ENCODE data around the gene SLC25A15.
"Not testable (repeated sequence)": the region's sequence is repeated elsewhere in the genome, so short reads cannot be mapped to it uniquely, and the experiment has no call there.

The SLC25A15 gene

DNA sequence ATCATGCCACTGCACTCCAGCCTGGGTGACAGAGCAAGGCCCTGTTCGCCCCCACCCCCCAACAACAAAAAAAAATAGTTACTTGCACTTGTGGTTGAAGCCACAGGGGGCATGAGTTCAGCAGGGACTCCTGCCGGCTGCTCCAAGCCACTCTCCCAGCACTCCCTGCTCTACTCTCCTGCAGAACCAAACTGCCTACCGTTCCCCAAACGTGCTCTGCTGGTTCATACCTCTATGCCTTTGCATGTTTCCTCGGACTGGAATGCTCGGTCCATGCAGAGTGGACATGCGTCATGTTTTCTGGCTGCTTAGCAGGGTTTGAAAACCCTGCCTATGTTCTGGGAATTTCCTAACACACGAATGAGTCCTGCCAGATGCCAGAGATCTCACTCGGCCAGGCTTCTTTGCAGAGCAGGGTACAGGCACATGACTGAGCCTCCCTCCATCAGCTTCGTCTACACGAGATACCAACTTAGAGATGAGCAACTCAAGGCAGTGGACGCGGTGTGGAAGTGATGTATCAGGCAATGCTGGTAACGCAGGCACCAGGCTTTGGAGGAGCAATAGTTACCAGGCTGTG lies 8.5 kb upstream of the SLC25A15 start:
- no peak for DNase-seq (ENCODE audit: low read depth in 1 of 2, low spot score in 1 of 2)

DNA sequence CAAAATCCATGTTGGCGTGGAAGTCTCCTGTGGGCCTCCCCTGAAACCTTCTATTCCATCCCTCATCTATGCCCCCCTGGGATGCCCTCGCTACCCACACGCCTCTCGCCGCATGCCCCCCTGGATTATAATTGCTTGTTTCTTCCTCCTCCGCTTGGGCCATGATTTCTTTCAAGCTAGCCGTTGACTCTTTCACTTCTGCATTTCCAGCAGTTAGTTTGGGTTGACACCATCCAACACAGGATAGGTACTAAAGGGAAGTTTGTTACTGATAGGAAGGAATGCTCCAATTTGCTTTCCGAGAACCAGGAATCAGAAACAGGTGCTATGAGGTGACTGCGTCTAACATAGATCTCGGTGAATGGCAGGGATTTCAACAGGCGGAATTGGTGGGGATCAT lies 7.7 kb upstream of the SLC25A15 start:
- DNase-seq (ENCODE audit: low read depth in 1 of 2, low spot score in 1 of 2) = no peak

DNA sequence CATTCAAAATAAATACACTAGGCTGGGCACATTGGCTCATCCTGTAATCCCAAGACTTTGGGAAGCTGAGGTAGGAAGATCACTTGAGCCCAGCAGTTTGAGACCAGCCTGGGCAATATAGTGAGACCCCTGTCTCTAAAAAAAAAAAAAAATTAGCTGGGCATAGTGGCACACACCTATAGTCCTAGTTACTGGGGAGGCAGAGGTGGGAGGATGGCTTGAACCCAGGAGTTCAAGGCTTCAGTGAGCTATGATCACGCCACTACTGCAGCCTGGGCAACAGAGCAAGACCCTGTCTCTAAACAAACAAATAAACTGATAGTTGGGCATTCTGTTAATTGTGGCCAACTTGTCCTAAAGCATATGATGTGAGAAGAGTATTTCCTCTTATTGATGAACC lies 6.4 kb upstream of the SLC25A15 start:
- DNase-seq (ENCODE audit: low read depth in 1 of 2, low spot score in 1 of 2) = not testable (repeated sequence)

DNA sequence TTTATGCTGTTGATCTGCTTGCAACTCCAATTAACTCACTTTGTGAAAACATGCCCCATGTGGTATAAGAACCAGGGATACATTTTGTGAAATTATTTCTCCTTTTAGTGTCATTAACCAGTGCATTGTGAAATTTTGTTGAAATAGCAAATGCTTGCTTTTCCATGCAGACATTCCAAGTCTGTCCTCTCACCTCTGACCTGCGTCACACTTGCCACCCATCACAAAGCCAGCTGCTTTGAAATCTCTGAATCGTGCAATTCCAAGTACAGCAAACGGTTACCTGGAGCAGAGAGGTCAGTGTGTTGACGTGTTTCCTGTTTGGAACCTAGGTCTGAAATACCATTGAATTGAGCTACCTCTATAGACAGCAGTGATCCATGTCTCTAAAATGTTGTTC lies 4.9 kb upstream of the SLC25A15 start:
- no peak for DNase-seq (ENCODE audit: low read depth in 1 of 2, low spot score in 1 of 2)

DNA sequence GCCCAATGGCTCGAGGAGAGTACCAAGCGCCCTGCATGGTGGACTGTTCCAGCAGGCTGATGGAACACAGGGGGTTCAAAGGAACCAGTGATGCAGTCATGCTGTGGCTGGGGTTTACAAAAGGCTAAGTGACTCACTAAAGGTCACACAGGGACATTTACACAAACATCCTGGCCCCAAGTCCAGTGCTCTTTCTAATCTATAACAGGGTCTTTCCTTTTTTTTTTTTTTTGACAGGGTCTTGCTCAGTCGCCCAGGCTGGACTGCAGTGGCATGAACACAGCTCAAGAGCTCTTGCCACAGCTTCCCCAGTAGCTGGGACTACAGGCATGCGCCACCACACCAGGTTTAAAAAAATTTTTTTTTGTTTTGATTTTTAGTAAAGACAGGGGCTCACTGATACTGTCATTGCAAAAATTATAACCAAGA lies 2.8 kb upstream of the SLC25A15 start:
- no peak for DNase-seq (ENCODE audit: low read depth in 1 of 2, low spot score in 1 of 2)

DNA sequence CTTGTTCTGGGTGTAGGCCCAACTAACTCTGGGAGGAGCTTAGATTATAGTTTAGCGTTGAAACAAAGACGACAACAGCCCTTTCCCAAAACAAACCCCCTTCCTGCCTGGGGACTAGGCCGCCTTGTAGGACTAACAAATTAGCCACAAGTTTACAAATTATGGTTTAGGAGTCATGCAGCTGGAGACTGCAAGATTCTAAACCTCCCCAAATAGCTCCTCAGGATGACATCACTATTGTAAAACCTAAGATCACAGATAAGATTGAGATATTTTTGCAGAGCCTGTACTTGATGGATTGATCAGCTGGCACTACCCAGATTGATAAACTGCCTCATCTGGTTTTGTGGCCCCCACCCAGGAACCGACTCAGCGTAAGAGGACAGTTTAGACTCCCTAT lies 2.3 kb upstream of the SLC25A15 start:
- no peak for DNase-seq (ENCODE audit: low read depth in 1 of 2, low spot score in 1 of 2)

DNA sequence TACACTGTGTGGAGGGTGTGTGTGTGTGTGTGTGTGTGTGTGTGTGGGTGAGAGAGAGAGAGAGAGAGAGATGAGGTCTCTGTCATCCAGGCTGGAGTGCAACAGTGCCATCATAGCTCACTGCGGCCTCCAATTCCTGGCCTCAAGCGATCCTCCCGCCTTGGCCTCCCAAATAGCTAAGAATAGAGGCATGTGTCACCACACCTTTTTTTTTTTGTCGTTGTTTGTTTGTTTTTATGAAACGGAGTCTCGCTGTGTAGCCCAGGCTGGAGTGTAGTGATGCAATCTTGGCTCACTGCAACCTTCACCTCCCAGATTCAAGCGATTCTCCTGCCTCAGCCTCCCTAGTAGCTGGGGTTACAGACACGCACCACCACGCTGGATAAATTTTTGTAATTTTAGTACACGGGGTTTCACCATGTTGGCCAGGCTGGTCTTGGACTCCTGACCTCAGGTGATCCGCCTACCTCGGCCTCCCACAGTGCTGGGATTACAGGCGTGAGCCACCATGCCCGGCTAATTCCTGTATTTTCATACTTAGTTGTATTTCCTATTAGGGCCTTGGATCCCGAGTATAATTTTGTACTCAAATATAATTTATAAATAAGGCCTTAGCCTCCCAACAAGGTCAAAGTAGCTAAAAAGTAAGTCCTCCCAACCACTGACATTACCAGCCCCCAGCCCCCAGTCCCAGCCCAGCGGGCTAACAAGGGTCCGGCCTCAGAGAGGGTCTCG lies 704 bp upstream of the SLC25A15 start:
- DNase-seq (ENCODE audit: low read depth in 1 of 2, low spot score in 1 of 2) = not testable (repeated sequence)

DNA sequence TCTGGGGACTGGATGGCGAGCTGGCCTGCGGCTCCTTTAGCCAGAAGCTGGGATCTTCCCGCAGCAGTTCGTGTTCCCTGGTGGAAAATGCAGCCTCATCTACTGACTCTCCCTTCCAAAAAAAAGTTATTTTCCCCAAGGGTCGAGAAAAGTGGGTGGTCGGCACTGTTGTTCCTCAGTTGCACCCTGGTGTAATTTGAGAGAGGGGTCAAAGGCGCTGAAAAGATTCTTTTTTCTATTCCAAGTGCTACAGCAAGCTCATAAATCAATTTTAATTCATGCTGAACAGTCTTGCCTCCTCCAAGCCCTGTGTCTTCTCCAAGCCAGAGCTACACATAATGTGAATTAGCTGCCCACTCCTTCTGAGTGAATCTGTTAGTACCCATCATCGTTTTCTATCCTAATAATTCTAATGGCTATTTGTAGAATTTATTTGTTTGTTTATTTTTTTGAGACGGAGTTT lies 774 bp downstream of the SLC25A15 start:
- DNase-seq (ENCODE audit: low read depth in 1 of 2, low spot score in 1 of 2) = no peak

DNA sequence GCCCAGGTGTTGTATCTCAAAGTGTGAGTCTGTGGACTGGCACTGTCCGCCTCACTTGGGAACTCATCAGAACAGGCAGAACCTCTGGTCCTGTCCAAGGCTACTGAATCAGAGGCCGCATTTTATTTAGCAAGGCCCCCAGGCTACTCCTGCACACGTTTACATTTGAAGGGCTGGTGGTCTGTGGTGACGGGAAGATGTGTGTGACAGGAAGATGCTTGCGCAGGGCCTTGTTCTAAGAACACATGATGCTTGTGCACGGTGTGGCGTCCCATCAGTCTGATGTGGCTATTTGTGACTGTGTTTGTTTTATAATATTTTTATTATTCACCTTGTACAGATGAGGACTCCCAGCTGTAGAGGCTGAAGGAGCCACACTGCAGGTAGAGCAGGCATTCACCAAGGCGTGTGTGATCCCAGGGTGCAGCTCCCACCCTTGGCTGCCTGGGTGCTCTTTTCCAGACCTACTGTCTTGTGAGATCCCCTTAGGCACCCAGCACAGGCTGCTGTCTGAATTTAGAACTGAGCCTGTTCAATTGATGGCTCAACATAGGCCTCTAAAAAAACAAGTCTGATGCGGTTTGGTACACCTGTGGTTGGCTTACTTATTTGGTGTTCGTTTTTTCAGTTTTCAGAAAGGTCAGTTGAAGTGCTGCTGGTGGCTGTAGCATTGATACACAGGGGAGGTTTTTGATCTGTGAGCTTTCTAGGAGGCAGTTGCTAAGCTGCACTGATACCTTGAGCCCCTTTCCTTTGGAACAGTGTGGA lies 3.1 kb downstream of the SLC25A15 start:
- DNase-seq (ENCODE audit: low read depth in 1 of 2, low spot score in 1 of 2) = no peak

DNA sequence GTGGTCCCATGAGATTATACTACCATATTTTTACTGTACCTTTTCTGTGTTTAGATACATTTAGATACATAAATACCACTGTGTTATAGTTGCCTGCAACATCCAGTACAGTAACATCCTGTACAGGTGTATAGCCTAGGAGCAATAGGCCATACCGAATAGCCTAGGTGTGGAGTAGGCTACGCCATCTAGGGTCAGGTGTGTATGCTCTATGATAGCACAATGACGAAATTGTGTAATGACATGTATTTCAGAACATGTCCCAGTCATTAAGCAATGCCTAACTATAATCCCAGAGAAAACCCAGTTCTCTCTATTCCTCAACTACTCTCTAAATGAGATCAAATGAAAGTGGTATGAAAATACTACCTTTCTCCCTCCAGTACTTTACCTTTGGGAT lies 3.9 kb downstream of the SLC25A15 start:
- no peak for DNase-seq (ENCODE audit: low read depth in 1 of 2, low spot score in 1 of 2)

DNA sequence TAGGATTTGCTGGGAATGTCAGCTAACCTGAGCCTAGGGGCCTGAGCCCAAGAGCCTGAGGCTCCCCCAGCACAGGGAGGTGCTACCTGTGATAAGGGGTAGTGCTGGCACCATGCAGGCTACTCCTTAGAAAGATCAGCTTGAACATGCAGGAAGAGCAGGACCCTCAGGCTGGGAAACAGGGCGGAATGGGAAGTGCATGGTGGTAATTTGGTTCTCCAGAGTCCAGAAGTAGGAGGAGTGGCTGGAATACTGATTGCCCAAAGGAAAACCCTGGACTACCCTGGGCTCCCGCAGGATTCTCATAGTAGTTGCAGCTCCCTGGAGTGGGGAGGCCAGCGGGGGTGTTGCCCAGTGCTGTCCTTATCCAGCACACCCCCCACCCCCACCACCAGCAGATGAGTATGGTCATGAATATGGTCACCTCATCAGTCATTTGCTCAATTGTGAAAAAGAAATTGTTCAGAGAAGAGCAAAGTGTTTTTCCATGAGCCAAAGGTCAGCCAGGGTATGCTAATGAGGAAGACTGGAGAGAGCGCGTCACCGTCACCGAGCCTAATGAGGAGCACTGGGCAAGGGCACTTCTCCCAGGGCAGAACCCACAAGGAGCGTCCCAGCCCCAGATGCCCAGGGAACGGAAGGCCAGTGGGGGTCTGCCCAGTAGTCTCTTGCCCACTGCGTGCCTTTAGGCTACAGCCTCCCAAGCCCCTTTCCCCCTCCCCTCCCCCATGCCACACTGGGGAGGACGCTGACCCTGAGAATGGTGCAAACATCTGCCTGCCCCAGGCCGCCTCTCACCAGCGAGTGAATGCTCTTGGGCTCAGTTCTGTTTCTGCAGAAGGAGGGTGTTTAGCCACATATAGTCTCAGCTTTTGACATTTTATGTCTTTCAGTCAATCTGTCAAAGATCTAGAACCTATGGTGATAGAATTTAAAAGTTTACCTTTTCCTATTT lies 5.3 kb downstream of the SLC25A15 start:
- DNase-seq (ENCODE audit: low read depth in 1 of 2, low spot score in 1 of 2) = no peak

DNA sequence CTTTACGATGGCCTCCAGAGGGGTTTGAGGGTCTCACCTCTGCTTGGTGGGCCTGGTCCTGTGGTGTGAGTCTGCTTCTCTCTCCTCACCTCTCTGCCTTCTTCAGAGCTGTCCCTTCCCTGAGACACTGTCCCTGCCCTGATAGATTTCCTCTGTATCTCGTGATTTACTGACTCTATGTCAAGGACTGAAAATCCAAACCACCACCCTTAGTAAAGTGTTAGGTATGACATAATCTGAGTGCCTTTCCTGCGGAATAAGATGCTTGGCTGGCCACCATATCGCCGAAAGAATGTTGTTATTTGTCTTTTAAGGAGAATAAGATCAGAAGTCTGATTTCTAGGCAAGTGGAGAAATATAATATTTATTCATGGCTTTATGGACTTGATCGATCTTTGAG lies 7.2 kb downstream of the SLC25A15 start:
- no peak for DNase-seq (ENCODE audit: low read depth in 1 of 2, low spot score in 1 of 2)

DNA sequence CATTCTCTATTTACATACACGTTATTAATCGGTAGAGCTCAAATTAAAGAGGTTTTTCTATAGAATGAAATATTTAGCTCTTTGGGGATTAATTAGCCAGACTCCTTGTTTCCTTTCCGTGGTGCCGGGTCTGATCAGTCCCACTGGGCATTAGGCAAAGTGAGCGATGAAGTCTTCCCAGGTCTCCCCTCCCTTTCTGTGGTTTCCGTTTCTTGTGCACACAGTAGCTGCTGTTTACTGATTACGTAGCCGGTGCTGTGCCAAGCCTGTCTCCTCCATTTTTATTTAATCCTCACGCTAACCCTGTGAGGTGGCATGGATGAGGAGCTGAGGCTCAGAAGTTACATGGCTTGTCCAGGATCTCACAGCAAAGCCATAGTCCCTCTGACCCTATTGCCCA lies 9.0 kb downstream of the SLC25A15 start:
- no peak for DNase-seq (ENCODE audit: low read depth in 1 of 2, low spot score in 1 of 2)

DNA sequence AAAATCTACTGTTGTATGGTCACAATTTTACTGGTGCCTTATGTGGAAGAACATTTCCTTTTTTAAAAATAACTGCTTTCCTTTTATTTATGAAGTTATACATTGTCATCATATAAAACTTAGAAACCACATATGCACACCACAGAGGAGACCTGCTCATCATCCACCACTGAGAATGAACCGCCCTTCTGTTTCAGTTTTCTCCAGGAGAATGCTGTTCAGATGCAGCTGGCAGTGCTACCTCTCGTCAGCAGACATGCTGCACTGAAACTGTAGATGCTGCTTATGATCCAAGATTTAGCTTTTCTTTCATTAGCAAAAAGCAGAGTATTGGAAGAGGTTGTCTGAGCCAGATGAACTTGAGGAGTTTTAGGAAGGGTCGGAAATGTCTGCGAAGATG lies 10.1 kb downstream of the SLC25A15 start:
- no peak for DNase-seq (ENCODE audit: low read depth in 1 of 2, low spot score in 1 of 2)

DNA sequence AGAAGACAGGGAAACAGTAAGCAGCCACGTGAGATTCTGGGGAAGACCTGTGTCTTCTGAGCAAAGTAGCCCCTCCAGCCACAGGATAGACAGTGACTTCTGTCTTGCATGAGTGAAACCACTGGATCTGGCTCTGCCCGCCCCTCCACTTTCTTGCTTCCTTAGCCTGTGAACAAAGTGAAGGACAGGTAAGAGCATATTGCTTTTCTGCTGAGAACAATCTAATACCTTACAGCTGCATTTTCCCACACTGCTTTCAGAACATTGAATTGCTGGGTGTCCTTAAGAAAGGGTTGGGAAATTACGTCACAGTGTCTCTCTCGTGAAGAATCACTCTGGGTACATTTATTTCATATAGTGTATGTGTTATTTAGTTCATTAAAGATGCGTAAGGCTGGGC lies 11.1 kb downstream of the SLC25A15 start:
- no peak for DNase-seq (ENCODE audit: low read depth in 1 of 2, low spot score in 1 of 2)

DNA sequence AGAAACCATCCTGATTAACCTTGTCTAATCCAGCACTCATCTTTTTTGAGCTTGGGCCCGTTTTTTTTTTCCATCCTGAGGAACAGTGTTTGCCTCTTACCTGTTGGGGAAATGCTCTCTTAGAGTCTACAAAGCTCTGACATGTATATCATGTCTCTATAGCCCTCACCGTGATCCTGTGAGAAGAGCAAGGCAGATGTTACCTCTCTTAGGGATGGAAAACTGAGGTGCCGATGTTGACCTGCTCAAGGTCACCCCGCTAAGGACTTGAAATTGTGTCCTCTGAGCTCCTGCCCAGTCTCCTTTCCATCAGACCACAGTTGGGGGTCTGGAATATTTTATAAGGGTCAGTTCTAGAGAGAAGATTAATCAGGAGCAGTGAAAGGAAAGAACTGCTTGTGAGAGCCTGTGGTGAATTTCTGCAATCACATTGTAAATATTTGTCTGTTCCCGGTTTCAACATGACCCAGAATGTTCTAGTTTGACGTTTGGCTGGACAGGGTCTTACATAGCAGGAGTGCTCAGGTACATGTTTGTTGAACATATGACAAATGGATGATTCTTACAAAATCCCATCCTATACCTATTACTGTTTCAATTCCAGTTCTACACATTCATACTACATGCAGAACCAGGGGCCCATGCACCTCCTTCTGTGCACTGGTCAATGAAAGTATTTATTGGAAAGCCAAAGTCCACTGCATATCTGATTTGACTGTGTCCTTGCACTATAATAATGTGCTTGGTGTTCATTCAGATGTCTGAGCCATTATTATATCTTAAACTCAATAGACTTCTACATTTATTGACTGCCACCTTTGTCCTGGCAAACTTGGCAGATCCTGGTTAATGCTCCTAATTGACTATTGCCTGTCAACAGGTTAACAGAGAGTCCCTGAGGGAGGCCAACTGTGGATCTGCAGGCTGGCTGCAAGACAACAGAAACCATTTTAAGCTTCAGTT lies 12.1 kb downstream of the SLC25A15 start:
- DNase-seq (ENCODE audit: low read depth in 1 of 2, low spot score in 1 of 2) = no peak

DNA sequence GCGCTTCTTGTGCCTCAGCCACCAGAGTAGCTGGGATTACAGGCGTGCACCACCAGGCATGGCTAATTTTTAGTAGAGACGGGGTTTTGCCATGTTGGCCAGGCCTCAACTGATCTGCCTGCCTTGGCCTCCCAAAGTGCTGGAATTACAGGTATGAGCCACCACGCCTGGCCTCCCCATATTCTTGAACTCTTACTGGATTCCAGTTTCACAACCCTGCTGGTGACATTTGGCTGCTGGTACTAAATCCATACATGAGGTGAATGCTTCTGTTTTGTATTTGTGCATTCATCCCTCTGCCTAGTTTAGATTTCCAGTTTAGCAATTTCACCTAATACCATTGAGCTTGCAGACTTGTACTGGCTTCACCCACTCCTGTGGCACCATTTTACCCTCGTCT lies 13.9 kb downstream of the SLC25A15 start:
- DNase-seq (ENCODE audit: low read depth in 1 of 2, low spot score in 1 of 2) = no peak

DNA sequence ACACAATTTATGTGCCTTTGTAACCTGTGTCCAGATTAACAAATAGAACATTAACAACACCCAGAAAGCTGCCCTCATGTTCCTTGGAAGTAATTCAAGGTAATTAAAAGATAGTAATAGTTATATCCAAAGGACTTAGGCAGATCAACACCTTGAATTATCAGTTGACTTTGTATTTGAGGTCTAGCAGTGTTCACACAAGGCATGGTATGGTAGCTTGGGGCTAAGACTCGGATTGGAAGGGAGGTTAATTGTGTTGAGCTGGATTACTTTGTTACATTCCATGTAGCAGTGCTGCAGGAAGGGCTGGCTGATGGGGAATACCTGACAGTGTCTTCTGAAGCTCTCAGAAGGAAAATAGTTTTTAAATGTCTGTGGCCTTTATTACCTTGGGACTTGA lies 16.8 kb downstream of the SLC25A15 start:
- no peak for DNase-seq (ENCODE audit: low read depth in 1 of 2, low spot score in 1 of 2)

DNA sequence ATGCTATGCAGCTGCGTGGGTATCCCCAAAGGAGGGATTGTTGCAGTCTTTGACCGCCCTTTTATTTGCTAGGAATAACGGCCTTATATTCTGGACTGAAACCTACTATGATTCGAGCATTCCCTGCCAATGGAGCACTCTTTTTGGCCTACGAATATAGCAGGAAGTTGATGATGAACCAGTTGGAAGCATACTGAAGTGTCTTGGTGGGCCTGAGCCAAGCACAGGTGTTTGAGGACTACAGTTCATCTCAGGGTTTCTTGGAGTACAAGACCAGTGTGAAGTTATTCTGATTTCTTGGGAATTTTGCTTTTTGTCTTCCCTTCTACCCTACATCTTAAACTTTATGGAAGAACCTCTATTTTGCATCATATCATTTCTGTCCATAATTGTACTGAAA lies 20.1 kb downstream of the SLC25A15 start:
- DNase-seq (ENCODE audit: low read depth in 1 of 2, low spot score in 1 of 2) = no peak

DNA sequence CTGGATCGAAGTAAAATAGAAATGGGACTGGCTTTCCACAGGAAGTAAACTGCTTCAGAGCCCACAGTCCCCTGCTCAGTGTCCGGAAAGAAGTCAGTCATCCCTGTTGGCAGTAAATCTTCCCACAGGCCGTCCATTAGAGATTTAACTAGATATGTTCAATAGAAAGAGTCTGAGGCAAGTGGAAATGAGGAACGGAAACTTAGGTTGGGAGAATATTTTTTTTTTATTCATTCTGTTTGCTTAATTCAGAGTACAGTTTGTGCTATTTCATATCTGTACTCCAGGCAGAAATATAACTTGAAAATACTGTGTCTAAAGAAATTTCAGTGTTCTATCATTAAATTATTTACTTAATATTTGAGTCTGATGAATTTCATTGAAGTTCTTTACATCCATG lies 22.7 kb downstream of the SLC25A15 start:
- no peak for DNase-seq (ENCODE audit: low read depth in 1 of 2, low spot score in 1 of 2)

All from activated CD4-positive, alpha-beta T cell treated with anti-CD3 and anti-CD28 coated beads, Interleukin-2, amount 50 U/mL, for 24 hours (primary cell).